Stimulated activated CD8-positive, alpha-beta memory T cell treated with anti-CD3 and anti-CD28 coated beads, Interleukin-4, amount 100 ng/mL, for 1 hour (primary cell): Measurements from ENCODE around the gene SCYL1.

Experiments
- DNase-seq, 2 donors: peaks; one replicate each; pipeline ENCODE4 v3.0.0-alpha.2; 2020; ENCODE audit warnings: low read depth in 2 of 2, low spot score in 1 of 2

Gene SCYL1

GRCh38 chr11:65524741-65525545 is at the start of gene SCYL1:
Gene SCYL1 (plus strand): TSS chr11:65525083. CDS start chr11:65525154, 71 bp downstream.
- peak; percentile 67 to 76 for DNase-seq

DNA sequence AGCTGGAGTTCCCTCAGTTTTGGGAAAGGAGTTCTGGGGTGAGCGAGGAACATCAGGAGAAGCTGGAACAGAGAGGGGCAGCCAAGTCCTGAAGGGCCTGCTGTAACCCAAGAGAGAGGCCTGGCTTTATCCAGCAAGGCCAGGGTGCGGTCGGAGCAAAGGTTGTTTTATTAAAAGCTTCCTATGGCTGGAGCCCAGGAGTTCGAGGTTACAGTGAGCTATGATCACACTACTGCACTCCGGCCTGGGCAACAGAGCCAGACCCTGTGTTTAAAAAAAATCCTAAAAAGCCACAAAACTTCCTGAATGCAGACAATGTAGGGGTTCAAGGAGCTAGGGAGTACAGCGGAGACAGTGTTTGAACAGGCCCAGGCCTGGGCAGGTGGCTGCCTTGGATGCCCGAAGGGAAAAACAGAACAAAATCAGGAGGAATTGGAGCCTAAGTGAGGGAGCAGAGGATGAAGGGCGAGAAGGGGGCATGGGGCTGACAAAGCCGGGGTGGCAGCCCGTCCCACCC is 48.2 kb upstream of the SCYL1 start:
- DNase-seq: no peak

- DNase-seq: peak; percentile 82
Observed at GRCh38 chr11:65477149-65477965, 47.5 kb upstream of the SCYL1 start.

DNA sequence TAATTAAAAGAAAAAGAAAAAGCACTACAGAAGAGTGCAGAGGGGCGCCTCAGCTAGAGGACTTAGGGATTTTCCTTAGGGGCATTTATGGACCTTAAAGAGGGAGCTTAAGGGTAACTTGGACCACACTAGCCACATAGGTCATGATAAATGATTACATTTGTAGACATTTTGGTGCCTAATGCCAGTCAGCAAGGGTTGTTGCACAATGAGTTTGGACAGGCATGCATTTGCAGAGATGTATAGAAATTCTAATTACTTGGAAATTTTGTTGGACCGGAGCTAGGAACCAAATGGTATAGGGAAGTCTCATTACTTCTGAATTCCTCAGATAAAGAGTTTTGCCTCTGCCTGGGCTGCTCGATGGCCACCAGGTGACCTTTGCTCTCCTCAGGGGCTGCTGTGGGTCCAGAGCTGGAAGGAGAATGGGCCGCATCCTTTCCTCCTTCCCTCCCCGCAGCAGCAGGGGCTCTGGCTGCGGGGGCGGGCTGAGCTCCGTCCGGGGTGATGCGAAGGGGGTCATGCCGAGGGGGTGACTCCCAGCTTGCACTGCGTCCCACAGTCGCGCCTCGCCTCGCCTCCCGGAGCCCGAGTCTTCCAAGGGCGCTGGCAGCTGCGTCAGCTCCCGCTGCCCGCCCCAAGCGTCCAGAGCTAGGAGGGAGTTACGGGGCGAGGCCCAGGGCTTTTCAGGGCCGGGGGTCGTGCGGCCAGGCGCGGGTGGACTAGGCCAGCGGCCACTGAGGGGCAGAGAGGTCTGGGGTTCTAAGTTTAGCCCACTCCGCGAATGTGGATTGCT is 46.3 kb upstream of the SCYL1 start:
- DNase-seq: no peak

DNA sequence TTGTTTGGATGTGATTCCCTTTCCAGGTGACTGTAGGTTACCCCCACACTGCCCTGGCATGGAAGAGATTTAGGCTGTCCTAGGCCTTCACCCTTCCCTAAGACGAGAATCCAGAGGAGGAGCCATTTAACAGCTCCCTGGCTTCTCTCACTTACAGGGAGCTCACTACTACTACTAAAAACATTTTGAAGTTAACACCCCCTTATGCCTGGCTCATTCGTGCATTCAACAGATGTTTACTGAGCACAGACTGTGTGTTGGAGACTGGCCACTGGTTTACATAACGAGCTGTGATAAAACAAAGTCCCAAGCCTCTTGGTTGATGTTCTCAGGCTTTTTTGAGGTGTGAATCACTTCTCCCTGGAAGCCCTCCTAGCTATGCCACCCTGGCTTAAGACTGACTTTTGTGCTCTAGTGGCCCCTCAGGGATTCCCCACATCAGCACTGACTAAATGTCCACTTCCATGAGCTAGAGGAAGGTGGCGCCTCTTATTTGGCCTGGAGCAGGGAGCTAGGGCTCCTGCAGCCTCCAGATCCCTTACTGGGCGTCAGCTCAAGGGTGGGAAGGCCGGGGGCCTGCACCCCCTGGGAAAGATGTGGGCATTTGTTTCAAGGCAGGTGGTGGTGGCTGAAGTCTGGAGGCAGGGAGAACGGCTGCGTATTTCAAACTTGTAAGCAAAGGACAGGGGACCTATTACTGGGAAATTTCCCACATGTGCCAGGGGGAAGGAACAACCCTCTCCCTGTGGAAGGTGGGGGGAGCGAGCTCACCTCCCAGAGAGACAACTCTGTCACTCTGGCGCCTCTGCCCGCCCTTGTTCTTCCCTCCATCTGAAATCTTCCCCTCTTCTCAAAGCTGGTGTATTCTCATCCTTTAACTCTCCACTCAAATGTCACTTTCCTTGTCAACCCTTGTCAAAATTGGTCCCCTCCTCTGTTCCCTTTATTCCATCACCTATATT is 45.4 kb upstream of the SCYL1 start:
- no peak for DNase-seq

GRCh38 chr11:65482306-65482850 is 42.5 kb upstream of the SCYL1 start:
- DNase-seq: no peak

- DNase-seq: no peak
Observed at GRCh38 chr11:65485920-65486219, 39.0 kb upstream of the SCYL1 start.

DNA sequence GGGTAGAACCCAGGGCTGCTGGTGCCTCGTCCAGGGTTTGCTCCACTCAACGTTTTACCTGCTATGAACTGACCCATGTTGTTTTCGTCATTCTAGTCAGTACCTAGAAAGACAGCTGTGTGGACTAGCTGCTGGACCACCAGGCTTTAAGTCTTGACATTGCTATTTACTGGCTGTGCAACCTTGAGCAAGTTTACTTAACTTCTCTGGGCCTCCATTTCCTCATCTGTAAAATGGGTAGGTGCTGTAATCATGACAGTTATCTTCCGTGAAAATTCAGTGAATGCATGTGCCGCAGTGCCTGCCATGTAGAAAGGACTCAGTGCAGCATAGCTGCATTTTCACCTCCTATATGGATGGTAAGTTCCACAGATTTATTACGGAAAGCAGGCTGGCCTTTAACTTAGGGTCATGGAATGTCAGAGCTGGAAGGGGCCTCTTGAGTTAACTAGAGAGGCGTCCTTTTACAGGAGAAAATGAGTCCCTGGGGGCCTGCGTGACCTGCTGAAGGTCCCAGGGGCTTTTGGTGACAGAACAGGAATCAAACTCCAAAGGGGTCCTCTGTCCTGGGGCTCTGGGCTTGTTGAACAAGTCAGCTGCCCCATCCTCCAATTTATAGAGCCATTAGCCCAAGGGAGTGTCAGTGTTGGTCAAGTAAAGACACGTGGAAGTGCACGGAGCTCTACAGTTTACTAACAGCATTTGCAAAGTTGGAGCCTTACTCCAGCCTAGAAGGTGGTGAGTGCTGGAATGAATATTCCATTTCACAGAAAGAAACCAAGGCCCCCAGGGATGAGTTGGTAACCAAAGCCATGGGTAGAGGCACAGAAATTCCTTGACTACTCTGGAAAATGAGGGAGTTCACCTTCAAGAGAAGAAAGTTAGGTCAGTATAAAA is 38.1 kb upstream of the SCYL1 start:
- DNase-seq: no peak

DNA sequence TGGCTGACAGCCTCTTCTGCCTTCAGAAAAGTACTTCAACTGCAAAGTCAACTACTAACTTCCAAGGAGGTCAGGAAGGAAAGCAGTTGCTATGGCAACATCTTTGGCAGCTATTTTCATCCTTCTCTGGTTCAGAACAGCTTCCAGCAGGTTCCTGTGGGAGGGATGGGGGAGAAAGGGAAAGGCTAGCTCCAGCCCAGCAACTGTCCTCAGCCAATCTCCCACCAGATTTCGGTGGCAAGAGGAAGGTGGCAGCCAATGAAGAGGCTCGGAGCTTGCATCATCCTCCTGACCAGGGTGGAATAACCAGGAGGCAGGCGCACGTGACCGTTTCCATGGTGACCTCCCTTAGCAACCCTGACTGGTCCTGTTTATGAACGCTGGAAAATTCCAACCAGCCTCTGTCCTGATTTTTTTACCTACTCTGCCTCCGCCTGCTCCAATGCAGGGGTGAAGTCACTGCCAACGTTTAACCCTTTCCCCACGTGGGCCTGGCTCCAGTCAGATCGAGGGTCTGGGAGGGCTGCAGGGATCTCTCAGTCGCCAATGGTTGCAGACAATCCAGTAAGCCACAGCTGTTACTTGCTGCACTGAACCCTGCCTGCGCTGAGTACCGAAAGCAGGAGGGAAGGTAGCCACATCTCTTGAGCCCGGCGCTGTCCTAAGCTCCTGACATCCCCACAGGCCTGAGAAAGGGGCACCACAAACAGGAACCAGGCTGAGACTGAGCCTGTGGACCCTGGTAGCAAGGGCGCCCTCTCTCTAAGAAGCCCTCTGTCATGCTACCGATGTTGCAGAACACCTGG is 37.2 kb upstream of the SCYL1 start:
- DNase-seq: no peak

DNA sequence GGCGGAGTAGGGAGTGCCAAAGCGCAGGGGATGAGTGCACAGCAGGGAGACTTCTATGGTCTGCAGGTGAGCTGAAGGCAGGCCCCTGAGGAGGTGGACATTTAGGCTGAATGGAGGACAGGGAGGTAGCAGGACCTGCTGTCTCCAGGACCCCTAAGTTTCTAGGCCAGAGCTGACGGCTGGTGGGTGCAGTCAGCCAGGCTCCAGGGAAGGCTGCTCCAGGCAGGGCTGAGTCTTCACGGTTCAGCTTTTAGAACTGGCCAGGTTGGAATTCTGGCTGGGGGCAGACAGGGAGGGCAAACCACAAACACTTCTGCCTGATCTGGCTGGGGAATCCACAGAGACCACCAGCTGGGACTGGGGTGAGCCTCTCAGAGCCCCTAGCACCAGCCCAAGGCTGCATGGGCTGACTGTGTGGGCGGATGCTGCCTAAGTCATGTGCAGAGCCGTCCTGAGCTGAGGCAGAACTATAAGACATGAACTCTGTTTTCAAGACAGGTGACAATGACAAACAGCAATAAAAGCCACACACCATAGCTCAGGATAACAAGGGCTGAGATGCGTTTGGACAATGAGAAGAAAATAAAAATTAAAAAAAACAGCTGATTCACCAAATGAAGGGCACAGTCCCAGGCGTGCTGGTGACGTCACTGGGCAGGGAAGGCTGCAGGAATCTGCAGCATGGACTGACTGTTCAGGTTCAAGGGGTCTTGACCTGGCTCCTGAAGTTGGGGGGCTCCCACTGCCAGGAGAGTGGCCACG is 36.4 kb upstream of the SCYL1 start:
- no peak for DNase-seq

- no peak for DNase-seq
Observed at GRCh38 chr11:65489035-65489705, 35.7 kb upstream of the SCYL1 start.

DNA sequence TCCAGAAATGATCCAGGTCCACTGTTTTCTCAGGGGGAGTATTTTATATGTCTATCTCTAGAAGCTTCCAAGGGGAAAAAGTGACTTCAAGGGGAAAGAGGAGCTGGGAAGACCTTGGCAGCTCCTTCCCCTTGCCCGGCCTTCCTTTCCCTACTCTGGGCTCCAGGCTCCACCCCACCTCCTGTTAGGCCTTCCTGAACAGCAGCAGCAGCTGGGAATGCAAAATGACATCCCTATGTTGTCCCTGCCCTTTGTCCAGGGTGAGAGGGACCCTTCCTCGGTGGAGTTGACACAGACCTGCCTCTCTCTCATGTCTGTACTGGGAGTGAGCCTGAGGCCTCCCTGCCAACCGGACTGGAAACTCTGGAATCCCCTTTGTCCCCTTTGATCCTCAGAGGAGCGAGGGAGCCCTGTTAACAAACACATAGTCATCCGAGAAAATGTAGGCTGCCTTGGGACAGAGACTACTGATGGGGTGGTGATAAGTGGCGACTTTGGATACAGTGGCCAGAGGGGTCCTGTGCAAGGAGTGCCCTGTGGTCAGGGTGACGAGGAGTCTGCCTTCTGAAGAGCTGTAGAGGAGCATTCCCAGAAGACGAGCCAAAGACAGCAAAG is 35.1 kb upstream of the SCYL1 start:
- DNase-seq: no peak

GRCh38 chr11:65491163-65491465 is 33.8 kb upstream of the SCYL1 start:
- no peak for DNase-seq

GRCh38 chr11:65491614-65492386 is 33.1 kb upstream of the SCYL1 start:
- DNase-seq: no peak

- DNase-seq: no peak
Observed at GRCh38 chr11:65492387-65492636, 32.6 kb upstream of the SCYL1 start.

- DNase-seq: no peak
Observed at GRCh38 chr11:65492637-65493366, 32.1 kb upstream of the SCYL1 start.
